DOHH2 (cell line): ENCODE data around the gene ATP8B3.

Experiments
- EZH2phosphoT487 ChIP-seq: fragments of 200-600 bp; sonication (generic); IDR thresholded peaks from 2 replicates; pipeline ENCODE4 v1.6.1; 2017; ENCODE audit warnings: borderline replicate concordance, mild to moderate bottlenecking, antibody characterized with exemption, low read length, moderate library complexity, mixed read lengths
- TF ChIP-seq, protein P1 (sequence below): fragments of 200-600 bp; sonication (generic); IDR thresholded peaks from one replicate; pipeline ENCODE4 v1.5.1; 2014; ENCODE audit warnings: antibody characterized with exemption, mild to moderate bottlenecking, low read depth, low read length; ENCODE audit not compliant: poor library complexity, severe bottlenecking

DNA sequence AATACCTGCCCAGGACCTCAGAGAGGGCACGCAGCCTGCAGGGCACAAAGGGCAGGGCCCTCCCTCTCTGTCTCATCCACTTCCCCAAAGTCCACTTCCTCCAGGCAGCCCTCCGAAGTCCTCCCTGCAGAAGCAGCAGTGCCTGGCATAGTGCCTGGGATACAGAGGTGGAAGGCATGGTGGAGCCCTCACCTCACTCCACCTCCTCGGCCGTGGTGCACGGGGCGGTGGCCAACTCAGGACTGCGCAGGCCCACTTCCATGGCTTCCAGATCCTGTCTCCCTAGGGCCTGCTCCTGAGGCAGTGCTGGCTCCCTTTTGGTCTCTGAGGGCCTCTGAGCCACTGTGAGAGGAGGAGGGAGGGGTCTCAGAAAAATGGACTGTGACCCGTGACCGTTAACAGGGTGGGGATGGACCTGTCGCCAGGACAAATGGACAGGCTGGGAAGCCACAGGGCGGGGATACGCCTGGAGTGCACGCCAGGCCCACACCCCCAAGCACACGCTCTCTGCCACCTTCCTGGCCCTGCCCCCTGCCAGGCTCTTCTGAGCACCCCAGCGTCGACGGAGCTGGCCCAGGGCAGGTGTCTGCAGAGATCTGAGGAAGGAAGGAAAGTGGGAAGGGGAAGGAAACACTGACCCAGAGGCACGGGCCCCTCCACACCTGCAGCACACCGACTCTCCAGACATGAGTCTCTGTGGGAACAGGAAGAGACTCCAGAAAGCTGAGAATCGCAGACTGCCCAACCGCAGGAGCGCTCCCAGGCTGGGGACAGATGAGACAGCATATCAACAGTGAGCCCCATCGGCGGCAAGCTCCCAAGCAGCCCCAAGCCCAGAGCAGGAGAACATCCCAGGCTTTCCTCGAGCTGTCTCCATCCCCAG lies 27.8 kb upstream of the ATP8B3 start:
- TF ChIP-seq, protein P1, sequence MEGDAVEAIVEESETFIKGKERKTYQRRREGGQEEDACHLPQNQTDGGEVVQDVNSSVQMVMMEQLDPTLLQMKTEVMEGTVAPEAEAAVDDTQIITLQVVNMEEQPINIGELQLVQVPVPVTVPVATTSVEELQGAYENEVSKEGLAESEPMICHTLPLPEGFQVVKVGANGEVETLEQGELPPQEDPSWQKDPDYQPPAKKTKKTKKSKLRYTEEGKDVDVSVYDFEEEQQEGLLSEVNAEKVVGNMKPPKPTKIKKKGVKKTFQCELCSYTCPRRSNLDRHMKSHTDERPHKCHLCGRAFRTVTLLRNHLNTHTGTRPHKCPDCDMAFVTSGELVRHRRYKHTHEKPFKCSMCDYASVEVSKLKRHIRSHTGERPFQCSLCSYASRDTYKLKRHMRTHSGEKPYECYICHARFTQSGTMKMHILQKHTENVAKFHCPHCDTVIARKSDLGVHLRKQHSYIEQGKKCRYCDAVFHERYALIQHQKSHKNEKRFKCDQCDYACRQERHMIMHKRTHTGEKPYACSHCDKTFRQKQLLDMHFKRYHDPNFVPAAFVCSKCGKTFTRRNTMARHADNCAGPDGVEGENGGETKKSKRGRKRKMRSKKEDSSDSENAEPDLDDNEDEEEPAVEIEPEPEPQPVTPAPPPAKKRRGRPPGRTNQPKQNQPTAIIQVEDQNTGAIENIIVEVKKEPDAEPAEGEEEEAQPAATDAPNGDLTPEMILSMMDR, result no peak
- no peak for TF ChIP-seq EZH2phosphoT487
